Measurements from ENCODE around the gene HRH4. TPM values are rescaled to one million over a fixed set of nuclear protein-coding genes. Genes with fewer than 3 reads are reported as not detected.

Gene HRH4
- total and polyA plus RNA-seq, 2 donors (not counting 1 experiment from before 2014, with no cell fraction given) = 0.03 to 0.07 TPM

GRCh38 chr18:24485681-24486080 lies 25.2 kb downstream of the HRH4 start:
- intact Hi-C loops (cut with micrococcal nuclease) = no loop called here
- Histone ChIP-seq H3K4me3 (ENCODE audit: control extremely low read depth in 1 of 5, extremely low read depth in 1 of 5, insufficient read depth in 1 of 5, low read depth in 2 of 5, low read length in 4 of 5) (no peak overlapping the region), H3K27ac (ENCODE audit: low read length in 2 of 2) (no peak overlapping the region), H4K20me1 (ENCODE audit: control insufficient read depth, insufficient read depth, low read length, poor library complexity, severe bottlenecking) (no peaks in the 10 kb centered on the region), H3K79me2 (ENCODE audit: control insufficient read depth, insufficient read depth, low read length) (no peaks in the 10 kb centered on the region), H3K4me2 (replicated peaks; ENCODE audit: low read depth, low read length, poor library complexity, severe bottlenecking) (no peak overlapping the region), H3K9ac (ENCODE audit: low read length) (no peak overlapping the region), H3K36me3 (replicated peaks in 1 of 2; ENCODE audit: control extremely low read depth in 1 of 2, control insufficient read depth in 1 of 2, extremely low read depth in 1 of 2, insufficient read depth in 2 of 2, low read length in 1 of 2) (no peaks in the 10 kb centered on the region), H3K27me3 (replicated peaks in 1 of 4; ENCODE audit: control extremely low read depth in 1 of 4, control insufficient read depth in 3 of 4, insufficient read depth in 4 of 4, low read length in 3 of 4) (peaks cover 0 to 8% (median 0%) of the 10 kb centered on the region in 4 experiments), H3K9me3 (ENCODE audit: control extremely low read depth in 1 of 3, control insufficient read depth in 2 of 3, insufficient read depth in 1 of 3, low read length in 2 of 3) (peaks cover 0 to 3% (median 3%) of the 10 kb centered on the region in 3 donors), H3K4me1 (ENCODE audit: control insufficient read depth in 2 of 2, insufficient read depth in 2 of 2, low read length in 2 of 2) (peaks cover 4 to 10% of the 10 kb centered on the region in 2 donors), H2AFZ (ENCODE audit: insufficient read depth, low read depth, low read length, poor library complexity, severe bottlenecking) (no peak overlapping the region)
- CTCF ChIA-PET = interaction anchor here (0.7 to 12.4 kb wide), 7 partner anchors 10 to 241 kb away, joined by 3 to 179 read pairs (median 3); no protein-coding TSS in a partner anchor
- ATAC-seq (ENCODE audit: low read depth) (no peak), DNase-seq (no peak)
- TF ChIP-seq CTCF (IDR thresholded peaks at IDR 0.05) (no peak), EZH2 (IDR thresholded peaks at IDR 0.05; ENCODE audit: borderline replicate concordance, insufficient read depth, low read depth, low read length, poor library complexity, severe bottlenecking) (no peak)
- H3K4me3 Mint-ChIP-seq = no peak overlapping the region
- H3K4me1 Mint-ChIP-seq = peaks cover 10% of the 10 kb centered on the region
- H3K27me3 Mint-ChIP-seq = peaks cover 3% of the 10 kb centered on the region
- WGBS (ENCODE audit: insufficient coverage) = no CpG with 5 or more reads among the region's 3 CpGs
- no peak overlapping the region for H3K27ac Mint-ChIP-seq
- H3K9me3 Mint-ChIP-seq (ENCODE audit: insufficient read depth) = no peaks in the 10 kb centered on the region
- POLR2A ChIA-PET = no interaction called here

- TF ChIP-seq CTCF (IDR thresholded peaks at IDR 0.05) (no peak), EZH2 (IDR thresholded peaks at IDR 0.05; ENCODE audit: borderline replicate concordance, insufficient read depth, low read depth, low read length, poor library complexity, severe bottlenecking) (no peak)
- CTCF ChIA-PET = interaction anchor here (1.1 to 12.4 kb wide), 5 partner anchors 11 to 1407 kb away, joined by 3 to 179 read pairs (median 9); no protein-coding TSS in a partner anchor
- WGBS (ENCODE audit: insufficient coverage) = 67% methylated on average over 8 of the region's 9 CpGs
These were observed 26.2 kb downstream of the HRH4 start for GRCh38 chr18:24486684-24487083.

More at GRCh38 chr18:24486684-24487083, 26.2 kb downstream of the HRH4 start:
- no peak overlapping the region for H3K4me2 ChIP-seq (replicated peaks; ENCODE audit: low read depth, low read length, poor library complexity, severe bottlenecking)
- H3K27ac ChIP-seq (ENCODE audit: low read length in 2 of 2) = no peak overlapping the region
- intact Hi-C loops (cut with micrococcal nuclease) = no loop called here
- H3K9ac ChIP-seq (ENCODE audit: low read length) = no peak overlapping the region
- no peak overlapping the region for H3K4me3 ChIP-seq (ENCODE audit: control extremely low read depth in 1 of 5, extremely low read depth in 1 of 5, insufficient read depth in 1 of 5, low read depth in 2 of 5, low read length in 4 of 5)
- no peaks in the 10 kb centered on the region for H3K79me2 ChIP-seq (ENCODE audit: control insufficient read depth, insufficient read depth, low read length)
- H4K20me1 ChIP-seq (ENCODE audit: control insufficient read depth, insufficient read depth, low read length, poor library complexity, severe bottlenecking) = no peaks in the 10 kb centered on the region
- H3K27me3 ChIP-seq (replicated peaks in 1 of 4; ENCODE audit: control extremely low read depth in 1 of 4, control insufficient read depth in 3 of 4, insufficient read depth in 4 of 4, low read length in 3 of 4) = peaks cover 0 to 8% (median 0%) of the 10 kb centered on the region in 4 experiments
- H3K27ac Mint-ChIP-seq = no peak overlapping the region
- ATAC-seq (ENCODE audit: low read depth) (no peak), DNase-seq (no peak)
- POLR2A ChIA-PET = no interaction called here
- H3K4me1 Mint-ChIP-seq = peaks cover 11% of the 10 kb centered on the region
- H3K27me3 Mint-ChIP-seq = peaks cover 3% of the 10 kb centered on the region
- H3K4me1 ChIP-seq (ENCODE audit: control insufficient read depth in 2 of 2, insufficient read depth in 2 of 2, low read length in 2 of 2) = peaks cover 5 to 12% of the 10 kb centered on the region in 2 donors
- no peaks in the 10 kb centered on the region for H3K9me3 Mint-ChIP-seq (ENCODE audit: insufficient read depth)
- no peaks in the 10 kb centered on the region for H3K9me3 ChIP-seq (ENCODE audit: control extremely low read depth in 1 of 3, control insufficient read depth in 2 of 3, insufficient read depth in 1 of 3, low read length in 2 of 3)
- no peak overlapping the region for H3K4me3 Mint-ChIP-seq
- no peak overlapping the region for H2AFZ ChIP-seq (ENCODE audit: insufficient read depth, low read depth, low read length, poor library complexity, severe bottlenecking)
- H3K36me3 ChIP-seq (replicated peaks in 1 of 2; ENCODE audit: control extremely low read depth in 1 of 2, control insufficient read depth in 1 of 2, extremely low read depth in 1 of 2, insufficient read depth in 2 of 2, low read length in 1 of 2) = no peaks in the 10 kb centered on the region
